ENCODE measurements around the gene AP2M1.

AP2M1 gene

DNA sequence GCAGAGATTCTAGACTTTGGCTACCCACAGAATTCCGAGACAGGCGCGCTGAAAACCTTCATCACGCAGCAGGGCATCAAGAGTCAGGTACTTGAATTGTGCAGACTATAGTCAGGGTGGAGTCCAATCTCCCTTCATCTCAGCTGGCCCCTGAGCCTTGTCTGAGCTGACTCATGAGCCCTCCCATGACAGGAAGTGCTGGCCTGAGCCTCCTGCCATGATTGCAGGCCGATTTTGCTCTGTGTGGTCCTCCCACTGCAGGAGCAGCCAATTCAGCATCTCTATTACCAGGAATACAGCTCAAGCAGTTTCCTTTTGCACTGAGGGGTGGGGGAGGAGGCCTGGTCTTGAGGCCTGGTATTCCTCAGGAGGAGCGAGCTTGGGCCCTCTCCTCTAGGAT, 5.5 kb downstream of the AP2M1 start:
- DNase-seq (ENCODE audit: low read depth): peak; percentile 25

DNA sequence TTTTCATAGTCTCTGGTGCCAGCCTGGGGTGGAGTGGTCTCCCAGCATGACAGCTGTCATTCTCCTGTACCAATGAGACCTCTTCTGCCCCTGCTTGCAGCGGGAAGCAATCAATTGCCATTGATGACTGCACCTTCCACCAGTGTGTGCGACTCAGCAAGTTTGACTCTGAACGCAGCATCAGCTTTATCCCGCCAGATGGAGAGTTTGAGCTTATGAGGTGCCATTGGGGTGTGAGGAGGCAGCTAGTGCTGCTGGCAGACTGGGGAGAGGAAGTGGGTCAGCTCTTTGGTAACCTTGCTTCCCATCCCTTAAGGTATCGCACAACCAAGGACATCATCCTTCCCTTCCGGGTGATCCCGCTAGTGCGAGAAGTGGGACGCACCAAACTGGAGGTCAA, 6.9 kb downstream of the AP2M1 start:
- no peak for DNase-seq (ENCODE audit: low read depth)

DNA sequence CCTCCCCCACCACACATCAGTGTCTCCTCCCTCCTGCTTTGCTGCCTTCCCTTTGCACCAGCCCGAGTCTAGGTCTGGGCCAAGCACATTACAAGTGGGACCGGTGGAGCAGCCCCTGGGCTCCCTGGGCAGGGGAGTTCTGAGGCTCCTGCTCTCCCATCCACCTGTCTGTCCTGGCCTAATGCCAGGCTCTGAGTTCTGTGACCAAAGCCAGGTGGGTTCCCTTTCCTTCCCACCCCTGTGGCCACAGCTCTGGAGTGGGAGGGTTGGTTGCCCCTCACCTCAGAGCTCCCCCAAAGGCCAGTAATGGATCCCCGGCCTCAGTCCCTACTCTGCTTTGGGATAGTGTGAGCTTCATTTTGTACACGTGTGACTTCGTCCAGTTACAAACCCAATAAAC, 9.0 kb downstream of the AP2M1 start:
- DNase-seq (ENCODE audit: low read depth): no peak

DNA sequence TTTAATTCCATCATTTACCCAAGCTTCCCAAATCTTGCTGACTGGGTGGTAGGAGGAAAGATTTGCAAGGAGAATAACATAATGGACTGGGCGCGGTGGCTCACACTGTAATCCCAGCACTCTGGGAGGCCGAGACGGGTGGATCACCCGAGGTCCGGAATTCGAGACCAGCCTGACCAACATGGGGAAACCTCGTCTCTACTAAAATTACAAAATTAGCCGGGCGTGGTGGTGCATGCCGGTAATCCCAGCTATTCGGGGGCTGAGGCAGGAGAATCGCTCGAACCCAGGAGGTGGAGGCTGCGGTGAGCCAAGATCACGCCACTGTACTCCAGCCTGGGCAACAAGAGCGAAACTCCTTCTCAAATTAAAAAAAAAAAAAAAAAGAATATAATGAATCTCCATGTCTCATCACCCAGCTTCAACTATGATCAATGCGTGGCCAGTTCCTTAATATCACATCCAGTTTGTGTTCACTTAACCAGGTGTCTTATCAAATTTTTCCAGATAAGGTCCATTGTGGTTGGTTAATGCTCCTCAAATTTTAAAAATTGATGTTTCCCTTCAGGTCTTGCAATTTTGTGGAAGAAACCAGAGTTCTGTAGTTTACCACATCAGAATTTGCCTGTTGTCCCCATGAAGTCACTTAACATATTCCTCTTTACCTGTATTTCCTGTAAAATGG, 10.0 kb downstream of the AP2M1 start:
- DNase-seq (ENCODE audit: low read depth): no peak

DNA sequence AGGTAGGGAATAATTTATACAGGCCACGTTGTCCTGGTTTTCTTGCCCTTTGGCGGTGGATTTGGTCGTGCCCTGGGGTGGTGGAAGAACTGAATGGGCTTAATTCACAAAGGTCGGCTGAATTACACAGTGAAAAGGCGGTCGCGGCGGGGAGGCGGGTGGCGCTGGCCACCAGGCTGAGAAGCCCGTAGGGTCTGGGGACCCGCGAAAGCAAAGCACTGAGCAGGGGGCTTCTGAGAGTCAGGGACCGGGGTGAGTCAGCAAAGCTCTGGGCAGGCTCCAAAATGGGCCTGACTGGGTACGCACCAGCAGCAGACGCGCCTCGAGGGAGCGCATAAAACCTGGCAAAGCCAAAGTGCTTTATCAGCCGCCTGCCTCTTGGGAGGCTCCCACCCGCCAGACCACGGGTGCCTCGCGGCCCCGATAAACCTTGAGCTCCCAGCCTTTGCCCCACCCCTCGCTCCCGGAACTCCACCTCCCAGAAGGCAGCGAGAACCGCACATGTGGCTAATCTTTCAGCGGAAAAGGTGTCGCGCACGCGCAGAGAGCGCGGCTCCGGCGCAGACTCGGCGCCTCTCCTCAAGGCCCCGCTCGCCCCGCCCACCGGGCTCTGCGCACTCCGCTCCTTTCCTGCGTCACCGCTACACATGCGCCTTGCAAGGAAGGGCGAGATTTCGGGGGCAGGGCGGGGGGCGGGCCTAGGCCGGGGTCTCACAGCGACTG, 11.0 kb downstream of the AP2M1 start:
- DNase-seq (ENCODE audit: low read depth): peak; percentile 98

DNA sequence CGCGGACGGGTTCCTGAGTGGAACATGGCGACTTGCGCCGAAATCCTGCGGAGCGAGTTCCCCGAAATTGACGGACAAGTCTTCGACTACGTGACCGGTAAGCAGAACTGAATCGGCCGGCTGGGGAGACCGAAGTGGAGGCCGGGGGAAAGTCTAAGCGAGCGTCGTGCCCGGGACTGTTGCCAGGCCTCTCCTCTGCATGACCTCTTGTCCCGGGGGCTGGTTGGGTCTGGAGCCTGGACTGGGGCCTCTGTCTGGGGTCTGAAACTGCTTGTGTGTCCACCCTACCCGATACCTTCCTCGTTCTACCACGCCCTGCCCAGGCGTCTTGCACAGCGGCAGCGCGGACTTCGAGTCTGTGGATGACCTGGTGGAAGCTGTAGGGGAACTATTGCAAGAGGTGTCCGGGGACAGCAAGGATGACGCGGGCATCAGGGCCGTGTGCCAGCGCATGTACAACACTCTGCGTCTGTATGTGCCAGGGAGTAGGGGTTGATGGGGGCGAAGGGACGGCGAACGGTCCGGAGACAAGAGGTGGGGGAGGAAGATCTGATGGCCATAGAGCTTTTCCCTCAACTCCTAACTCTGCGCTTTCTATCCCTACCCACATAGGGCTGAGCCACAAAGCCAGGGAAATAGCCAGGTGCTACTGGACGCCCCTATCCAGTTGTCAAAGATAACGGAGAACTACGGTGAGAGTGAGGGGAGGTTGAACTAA, 11.7 kb downstream of the AP2M1 start, which contains the start of gene ABCF3:
Gene ABCF3, plus strand, starts transcription at position 16 of the 718 bp plus-strand sequence. Its CDS starts 9 bp downstream, at position 25.
- peak; percentile 76 for DNase-seq (ENCODE audit: low read depth)

DNA sequence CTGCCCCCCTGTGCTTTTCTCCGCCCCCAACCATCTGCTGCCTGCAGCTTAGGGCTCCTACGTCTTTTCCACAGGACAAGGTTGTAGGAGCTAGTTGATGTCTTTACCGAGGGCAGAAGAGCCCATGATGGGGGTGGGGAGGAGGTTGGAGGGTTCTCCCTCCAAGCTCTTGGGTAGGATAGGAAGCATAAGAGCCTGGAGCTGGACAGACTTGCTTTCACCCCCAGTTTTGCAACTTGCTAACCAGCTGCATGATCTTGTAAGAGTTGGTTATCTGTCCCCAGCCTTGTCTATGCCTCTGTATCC, 12.2 kb downstream of the AP2M1 start:
- no peak for DNase-seq (ENCODE audit: low read depth)

DNA sequence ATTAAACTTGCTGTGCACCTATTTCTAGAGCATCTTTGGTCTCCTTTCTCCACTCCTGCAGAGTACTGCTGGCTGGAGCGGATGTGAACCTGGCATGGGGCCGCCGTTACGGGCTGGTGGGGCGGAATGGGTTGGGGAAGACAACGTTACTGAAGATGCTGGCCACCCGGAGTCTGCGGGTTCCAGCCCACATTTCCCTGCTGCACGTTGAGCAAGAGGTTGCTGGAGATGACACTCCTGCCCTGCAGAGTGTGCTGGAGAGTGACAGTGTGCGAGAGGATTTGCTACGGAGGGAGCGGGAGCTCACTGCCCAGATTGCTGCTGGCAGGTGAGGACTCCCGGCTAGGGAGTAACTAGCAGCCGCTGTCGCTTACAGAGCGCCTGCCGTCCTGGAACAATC, 13.4 kb downstream of the AP2M1 start:
- no peak for DNase-seq (ENCODE audit: low read depth)

DNA sequence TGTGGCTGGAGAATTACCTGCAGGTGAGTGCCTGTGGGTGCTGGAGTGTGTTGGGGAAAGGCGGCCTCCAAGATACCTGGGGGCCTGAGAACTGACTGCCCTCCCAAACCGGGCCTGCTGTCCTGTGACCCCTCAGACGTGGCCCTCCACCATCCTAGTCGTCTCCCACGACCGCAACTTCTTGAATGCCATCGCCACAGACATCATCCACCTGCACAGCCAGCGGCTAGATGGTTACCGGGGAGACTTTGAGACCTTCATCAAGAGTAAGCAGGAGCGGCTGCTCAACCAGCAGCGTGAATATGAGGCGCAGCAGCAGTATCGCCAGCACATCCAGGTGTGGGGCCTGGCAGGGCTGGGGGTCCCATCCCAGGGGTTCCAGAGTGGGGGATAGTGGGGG, 14.8 kb downstream of the AP2M1 start:
- DNase-seq (ENCODE audit: low read depth): no peak

DNA sequence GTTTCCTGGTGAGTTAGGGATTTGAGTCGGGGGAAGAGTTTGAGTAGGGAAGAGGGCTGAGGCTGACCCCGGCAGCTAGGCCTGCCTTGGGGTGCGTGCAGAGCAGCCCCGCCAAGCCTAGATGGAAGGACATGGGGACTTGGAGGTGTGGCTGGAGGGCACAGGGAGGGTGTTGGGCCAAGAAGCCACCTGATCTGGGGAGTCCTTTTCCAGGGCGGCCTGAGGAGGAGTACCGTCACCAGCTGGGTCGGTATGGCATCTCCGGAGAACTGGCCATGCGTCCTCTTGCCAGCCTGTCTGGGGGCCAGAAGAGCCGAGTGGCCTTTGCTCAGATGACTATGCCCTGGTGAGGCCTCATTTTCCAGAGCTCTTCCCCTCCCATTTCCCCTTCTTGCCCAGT, 18.2 kb downstream of the AP2M1 start:
- no peak for DNase-seq (ENCODE audit: low read depth)

DNA sequence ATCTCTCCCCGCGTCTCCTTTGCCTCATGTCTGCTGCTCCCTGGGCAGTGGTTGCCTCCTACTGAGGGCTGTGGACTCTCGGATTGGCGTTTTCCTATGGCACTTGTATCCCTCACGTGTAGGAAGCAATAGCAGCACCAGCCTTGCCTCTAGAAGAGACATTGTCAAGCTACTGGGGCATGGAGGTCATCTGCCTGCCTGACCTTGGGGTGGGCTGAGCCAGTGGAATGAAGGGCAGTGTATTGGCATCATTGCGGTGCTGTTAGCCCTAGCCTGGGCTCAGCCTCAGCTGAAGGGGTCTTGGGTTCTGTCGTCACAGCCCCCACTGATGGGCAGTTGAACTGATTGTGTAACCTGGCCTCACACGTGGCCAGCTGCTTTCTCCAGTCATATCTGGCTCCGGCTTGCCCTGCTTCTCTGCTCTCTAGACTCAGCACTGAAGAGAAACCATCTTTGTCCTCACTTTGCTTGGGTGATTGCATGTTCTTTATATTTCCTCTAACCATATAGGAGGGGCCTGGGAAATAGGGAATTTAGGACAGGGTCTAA, 19.4 kb downstream of the AP2M1 start:
- DNase-seq (ENCODE audit: low read depth): no peak

DNA sequence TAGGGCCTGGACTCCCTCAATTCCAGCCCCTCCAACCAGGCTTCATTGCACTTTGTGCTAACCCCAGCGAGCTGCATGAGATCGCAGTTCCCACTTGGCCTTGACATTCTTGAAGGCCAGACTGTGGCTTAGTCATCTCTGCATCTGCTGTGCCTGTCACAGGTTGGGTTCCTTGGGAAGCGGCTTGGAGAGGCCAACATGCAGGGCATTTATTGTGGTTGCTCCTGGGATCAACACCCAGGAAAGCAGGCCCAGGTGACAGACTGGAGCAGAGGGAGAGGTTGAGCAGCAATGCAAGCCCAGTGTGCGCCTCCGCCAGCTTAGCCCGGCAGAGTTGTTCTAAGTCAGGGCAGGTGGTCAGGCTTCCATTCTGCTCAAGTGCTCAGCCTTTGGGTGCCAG, 21.9 kb downstream of the AP2M1 start:
- DNase-seq (ENCODE audit: low read depth): no peak

DNA sequence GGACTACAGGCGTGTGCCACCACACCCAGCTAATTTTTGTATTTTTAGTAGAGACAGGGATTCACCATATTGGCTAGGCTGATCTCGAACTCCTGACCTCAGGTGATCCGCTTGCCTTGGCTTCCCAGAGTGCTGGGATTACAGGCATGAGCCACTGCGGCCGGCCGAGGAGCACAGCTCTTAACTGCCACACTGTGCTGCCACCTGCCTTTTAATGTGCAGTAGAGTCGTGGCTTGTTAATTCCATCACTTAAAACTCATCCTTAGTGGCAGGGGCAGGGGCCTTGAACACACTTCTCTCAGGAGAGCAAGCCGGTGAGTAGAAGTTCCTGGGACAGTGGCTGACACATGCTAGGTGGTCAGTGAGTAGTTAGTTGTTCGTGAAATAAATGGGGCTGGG, 23.9 kb downstream of the AP2M1 start:
- DNase-seq (ENCODE audit: low read depth): no peak

DNA sequence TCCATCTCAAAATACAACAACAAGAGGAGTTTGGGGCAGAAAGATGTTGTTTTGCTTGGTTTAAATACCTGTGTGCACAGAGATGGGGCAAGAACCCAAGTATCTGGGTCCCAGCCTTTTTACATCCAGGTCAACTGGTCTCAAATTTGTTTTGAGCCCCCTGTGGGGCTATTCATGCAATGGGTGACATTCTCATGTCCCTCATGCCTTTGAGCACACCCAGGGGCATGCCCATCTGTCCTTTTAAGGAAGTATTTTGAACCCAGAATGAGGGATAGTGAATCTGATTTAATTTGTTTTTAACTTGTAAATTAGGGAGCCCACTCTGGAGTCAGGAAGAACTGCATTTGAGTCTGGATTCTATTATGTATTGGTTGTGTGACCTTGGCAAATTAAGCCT, 26.2 kb downstream of the AP2M1 start:
- DNase-seq (ENCODE audit: low read depth): no peak

DNA sequence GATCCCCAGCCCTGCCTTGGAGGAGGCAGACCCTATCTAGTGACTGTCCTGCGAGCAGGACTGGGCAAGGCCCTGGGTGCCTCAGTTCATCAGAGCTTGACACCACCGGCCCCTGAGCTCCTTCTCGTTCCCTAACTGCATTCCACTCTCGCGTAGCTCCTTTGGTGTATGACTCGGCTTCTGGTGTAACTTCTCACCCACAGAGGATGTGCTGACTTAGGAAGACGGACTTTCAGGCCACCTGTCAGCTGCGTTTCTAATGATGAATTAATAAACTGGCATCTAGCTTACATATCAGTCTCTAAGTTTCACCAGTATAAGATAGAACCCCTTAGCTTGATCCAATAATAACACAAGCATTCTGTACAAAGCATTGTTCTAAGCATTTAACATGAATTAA, 28.9 kb downstream of the AP2M1 start:
- DNase-seq (ENCODE audit: low read depth): no peak

DNA sequence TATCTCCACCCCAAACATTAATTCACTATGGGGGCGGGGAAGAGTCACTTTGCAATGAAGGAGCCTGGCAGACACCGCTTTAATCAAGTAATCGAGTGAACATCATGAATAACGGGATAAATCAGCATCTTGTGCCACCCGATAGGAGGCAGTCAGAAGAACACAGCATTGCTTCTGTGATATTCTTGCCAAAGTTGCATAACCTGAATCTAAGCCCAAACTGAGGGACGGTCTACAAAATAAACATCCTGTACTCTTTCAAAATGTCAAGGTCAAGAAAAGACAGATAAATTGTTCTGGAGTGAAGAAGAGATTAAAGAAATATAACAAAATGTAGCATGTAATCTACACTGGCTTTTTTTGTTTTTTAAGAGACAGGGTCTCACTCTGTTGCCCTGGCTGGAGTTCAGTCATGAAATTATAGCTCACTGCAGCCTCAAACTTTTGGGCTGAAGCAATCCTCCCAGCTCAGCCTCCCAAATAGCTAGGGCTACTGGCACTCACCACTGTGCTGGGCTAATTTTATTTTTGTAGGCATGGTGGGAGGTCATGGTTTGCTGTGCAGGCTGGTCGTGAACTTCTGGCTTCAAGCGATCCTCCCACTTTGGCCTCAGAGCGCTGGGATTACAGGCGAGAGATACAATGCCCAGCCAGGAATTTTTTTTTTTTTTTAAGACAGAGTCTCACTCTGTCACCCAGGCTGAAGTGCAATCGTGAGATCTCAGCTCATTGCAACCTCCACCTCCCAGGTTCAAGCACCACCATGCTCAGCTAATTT, 34.7 kb downstream of the AP2M1 start:
- peak; percentile 40 for DNase-seq (ENCODE audit: low read depth)

DNA sequence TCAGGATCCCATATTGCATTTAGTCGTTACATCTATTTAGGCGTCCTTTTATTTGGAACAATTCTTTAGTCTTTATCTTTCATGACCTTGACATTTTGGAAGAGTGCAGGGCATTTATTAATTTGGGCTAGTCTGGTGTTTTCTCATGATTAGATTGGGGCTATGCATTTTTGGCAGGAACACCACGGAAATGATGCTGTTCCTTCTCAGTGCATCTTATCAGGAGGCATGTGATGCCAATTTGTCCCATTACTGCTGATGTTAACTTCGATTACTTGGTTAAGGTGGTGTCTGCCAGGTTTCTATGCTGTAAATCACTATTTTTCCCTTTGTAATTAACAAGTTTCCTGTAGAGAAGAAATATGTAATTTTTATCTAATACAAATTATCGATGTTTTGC, 36.6 kb downstream of the AP2M1 start:
- DNase-seq (ENCODE audit: low read depth): no peak

DNA sequence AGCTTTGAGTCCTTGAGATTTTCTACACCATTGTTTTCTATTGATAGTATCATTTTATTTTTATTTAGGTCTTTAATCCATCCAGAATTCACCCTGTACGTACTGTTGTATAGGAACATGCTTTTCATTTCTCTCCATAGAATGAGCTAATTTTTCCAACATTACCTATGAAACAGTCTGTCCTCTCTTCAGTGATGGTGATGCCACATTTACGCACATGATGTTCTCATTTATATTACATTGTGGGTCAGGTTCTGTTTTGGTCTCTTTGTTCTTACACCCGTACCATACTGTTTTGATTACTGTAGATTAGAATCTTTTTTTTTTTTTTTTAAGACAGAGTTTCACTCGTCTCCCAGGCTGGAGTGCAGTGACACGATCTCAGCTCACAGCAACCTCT, 37.1 kb downstream of the AP2M1 start:
- no peak for DNase-seq (ENCODE audit: low read depth)

DNA sequence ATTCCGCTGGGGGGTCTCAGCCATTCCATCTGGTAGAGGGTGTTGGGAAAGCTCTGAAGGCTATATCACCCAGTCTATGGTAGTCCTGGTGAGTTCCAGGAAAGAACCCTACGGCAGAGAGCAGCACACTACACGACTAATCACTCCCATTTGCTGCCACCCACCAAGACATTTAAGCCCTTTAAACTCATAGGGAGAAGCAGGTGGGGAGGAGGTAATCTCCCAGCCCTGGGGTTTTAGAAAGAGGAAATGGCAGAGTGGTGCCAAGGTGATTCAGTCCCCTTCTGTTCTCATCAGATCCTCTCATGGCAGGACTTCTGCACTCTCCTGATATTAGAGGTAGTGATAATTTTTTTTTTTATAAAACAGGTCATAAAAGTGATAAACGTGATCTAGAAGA, 44.2 kb downstream of the AP2M1 start:
- no peak for DNase-seq (ENCODE audit: low read depth)

DNA sequence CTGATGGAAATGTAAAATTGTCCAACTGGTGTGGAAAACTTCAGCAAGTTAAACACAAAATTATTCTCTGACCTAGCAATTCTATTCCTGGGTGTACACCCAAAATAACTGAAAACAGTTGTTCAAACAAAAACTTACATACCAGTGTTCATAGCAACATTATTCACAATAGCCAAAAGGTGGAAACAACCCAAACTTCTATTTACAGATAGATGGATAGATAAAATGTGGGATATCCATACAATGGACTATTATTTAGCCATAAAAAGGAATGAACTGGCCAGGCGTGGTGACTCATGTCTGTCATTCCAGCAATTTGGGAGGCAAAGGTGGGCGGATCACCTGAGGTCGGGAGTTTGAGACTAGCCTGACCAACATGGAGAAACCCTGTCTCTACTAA, 47.9 kb downstream of the AP2M1 start:
- no peak for DNase-seq (ENCODE audit: low read depth)

DNA sequence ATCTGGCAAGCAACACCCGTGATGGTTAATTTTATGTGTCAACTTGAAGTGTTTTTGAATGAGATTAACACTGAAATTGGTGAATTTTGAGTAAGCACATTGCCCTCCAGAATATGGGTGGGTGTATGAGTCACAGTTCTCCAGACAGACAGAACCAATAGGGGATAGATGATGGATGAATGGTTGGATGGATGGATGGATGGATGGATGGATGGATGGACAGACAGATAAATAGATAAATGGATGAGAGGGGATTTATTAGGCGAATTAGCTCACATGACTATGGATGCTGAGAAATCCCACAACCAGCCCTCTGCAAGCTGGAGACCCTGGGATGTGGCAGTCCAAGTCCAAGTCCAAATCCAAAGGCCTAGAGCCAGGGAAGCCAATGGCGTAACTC, 49.3 kb downstream of the AP2M1 start:
- DNase-seq (ENCODE audit: low read depth): no peak

DNA sequence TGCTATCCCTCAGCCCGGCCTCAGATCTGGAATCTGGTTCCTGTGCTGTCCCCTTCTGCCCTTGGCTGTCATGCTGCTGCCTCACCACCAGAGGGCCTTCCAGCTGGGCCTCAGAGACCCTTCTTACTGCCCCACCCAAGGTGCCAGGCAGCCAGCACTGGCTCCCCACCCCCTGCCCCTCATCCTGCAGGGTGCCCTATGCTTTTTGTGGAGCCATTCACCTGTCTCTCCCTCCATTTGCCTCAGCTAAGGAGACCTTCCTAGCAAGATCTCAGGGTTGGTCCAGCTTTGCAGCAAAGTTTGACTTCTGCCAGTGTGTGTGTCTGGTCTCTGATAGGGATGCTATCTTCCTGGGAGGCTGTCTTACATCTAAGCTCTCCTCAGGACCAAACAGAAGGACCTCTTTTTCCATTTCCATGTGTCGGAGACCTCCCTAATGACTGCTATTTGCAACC, 52.9 kb downstream of the AP2M1 start:
- no peak for DNase-seq (ENCODE audit: low read depth)
